GM13976 (cell line): Measurements from ENCODE around the gene ZNF8.
"Not testable (repeated sequence)": the region's sequence is repeated elsewhere in the genome, so short reads cannot be mapped to it uniquely, and the experiment has no call there.

Experiments
- DNase-seq: peaks from one replicate; pipeline ENCODE4 v3.0.0; 2012; ENCODE audit warnings: low spot score
- in situ Hi-C: fragments of 300-500 bp; cut with MboI; formaldehyde crosslinking; loops from one replicate; pipeline ENCODE4 v1.12.0; 2022; ENCODE audit warnings: low sequenced_read_pairs, mixed read lengths, inconsistent platforms; ENCODE audit not compliant: unreplicated experiment
- TF ChIP-seq, protein P1 (sequence below): IDR thresholded peaks from 2 replicates; pipeline ENCODE4 v1.5.1; 2012; ENCODE audit warnings: borderline replicate concordance, mild to moderate bottlenecking; ENCODE audit not compliant: insufficient read depth; ENCODE audit errors: extremely low read depth, missing control alignments, control extremely low read depth

The ZNF8 gene

DNA sequence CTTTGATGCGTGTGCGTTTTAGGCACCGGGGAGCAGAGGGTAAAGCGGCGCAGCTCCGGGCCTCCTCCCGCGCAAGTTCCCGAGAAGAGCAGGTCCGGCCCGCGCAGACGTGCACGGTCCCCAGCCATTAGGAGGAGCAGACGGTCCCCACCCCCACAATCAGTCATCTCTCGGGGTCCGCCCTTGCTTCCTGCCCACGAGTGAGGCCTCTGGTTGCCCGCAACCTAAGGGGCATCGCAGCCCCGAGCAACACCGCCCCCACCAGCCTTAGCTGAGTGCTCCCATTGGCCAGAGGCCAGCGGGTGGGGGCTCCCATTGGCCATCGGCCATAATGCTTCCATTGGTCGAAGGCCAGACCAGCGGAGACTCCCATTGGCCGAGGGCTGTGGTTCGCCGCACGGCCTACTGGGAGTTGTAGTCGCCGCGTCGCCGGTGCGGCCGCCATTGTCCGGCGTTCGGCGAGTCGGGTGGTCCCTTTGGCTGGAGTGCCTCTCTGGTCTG, at the start of gene ZNF8:
ZNF8 (plus strand) TSS at position 415 of the 501 bp plus-strand sequence. CDS start 127 bp downstream, outside the sequence.
- in situ Hi-C loops = no loop called here
- TF ChIP-seq, protein P1, sequence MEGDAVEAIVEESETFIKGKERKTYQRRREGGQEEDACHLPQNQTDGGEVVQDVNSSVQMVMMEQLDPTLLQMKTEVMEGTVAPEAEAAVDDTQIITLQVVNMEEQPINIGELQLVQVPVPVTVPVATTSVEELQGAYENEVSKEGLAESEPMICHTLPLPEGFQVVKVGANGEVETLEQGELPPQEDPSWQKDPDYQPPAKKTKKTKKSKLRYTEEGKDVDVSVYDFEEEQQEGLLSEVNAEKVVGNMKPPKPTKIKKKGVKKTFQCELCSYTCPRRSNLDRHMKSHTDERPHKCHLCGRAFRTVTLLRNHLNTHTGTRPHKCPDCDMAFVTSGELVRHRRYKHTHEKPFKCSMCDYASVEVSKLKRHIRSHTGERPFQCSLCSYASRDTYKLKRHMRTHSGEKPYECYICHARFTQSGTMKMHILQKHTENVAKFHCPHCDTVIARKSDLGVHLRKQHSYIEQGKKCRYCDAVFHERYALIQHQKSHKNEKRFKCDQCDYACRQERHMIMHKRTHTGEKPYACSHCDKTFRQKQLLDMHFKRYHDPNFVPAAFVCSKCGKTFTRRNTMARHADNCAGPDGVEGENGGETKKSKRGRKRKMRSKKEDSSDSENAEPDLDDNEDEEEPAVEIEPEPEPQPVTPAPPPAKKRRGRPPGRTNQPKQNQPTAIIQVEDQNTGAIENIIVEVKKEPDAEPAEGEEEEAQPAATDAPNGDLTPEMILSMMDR = no peak
- peak; percentile 100 for DNase-seq

DNA sequence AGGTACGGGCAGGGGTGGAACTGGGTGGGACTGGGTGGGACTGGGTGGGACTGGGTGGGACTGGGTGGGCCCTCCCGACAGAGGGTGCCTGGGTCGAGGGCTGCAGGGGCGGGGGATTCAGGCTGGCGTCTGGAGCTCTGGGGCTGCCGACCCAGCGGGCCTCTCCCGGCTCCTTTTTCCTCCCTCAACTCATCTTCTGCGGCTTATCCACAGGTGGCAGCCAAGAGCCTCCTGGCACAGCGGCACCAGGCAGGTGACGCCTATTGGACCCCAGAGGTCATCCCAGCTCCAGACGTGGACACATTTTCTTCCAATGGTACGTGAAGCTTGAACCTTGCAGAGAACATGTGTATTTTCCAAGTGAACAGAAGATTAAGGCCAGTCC, 49.5 kb upstream of the ZNF8 start:
- in situ Hi-C loops = no loop called here
- no peak for DNase-seq
- TF ChIP-seq, protein P1 = peak; percentile 33

DNA sequence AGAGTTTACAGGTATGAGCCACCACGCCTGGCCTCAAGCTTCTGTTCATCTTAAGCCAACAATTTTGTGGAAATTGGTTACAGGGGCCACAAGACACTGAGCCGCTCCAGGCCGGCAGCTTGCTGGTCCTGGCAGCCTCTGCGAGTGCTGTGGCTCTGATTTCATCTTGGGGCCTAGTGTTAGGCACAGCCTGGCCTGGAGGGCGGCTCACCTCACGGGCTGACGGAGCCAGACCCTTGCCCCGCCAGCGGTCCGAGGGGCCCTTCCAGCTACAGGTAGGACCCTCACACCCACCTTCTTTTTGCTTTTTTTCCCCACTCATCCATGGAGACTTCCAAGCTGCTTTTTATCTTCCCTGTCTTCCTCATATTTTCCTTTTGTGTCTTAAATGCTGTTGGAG, 41.4 kb upstream of the ZNF8 start:
- TF ChIP-seq, protein P1 = no peak
- in situ Hi-C loops = no loop called here
- DNase-seq = no peak

DNA sequence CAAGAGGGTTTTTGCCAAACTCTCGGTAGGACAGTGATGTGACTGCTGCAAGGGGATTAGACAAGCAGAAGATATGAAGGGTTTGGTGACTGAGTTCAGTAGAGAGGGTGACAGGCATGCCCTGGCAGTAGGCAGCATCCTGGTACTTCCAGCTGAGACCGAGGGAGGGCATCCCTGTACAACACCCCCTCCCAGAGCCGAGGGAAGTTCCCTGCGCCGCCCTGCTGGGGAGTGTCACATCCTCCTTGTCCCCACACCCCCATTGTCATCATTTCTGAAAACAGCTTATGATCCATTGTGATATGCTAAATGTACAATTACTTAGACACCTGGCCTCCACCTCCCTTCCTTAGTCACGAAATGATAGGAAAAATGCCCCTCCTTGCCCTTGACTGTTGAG, 35.4 kb upstream of the ZNF8 start:
- no peak for DNase-seq
- in situ Hi-C loops = no loop called here
- TF ChIP-seq, protein P1 = no peak

DNA sequence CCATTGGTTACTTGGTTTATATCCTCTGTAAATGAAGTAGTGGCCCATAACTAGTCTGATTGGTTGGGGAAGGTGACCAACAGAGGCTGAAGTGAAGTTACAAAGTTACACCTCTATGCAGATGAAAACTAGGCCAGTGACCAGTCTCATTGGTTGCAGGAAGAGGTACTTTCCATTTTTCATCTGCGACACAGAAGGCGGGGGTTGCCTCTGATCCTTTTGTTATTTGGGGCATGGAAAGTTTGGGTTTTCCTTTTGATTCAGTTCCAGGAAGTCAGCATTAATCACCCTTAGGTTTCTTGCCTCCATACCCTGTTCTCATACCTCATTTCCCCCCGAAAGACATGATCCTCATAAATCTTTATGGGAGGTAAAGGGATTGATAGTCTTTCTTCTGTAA, 29.9 kb upstream of the ZNF8 start:
- TF ChIP-seq, protein P1 = no peak
- in situ Hi-C loops = no loop called here

DNA sequence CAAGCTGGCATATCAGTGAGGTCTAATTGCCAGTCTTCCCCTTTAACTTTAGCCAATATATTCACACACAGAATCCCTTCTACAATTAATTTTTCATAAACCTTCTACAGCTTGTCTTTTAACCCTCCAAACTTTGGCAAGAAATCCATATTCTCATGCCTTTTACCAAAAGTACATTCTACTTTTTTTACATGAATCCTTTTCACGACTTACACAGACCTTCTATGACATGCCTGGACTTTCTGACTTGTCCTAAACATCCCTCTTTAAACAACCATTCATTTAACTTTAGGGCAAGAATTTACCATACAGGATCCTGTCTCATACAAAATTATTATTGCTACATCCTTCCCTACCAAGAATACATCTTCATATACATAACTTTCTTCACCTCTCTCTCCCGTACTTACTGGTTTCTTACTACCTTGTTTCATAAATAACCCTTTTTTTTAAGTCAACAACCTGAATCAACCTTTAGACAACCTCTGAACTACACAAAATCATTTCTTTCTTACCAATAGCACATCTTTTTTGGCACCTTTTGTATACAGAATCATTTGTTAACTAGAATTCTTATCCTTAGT, 26.6 kb upstream of the ZNF8 start:
- TF ChIP-seq, protein P1 = no peak
- no peak for DNase-seq
- in situ Hi-C loops = no loop called here

More for the DNA sequence above, 29.9 kb upstream of the ZNF8 start:
- DNase-seq = no peak

DNA sequence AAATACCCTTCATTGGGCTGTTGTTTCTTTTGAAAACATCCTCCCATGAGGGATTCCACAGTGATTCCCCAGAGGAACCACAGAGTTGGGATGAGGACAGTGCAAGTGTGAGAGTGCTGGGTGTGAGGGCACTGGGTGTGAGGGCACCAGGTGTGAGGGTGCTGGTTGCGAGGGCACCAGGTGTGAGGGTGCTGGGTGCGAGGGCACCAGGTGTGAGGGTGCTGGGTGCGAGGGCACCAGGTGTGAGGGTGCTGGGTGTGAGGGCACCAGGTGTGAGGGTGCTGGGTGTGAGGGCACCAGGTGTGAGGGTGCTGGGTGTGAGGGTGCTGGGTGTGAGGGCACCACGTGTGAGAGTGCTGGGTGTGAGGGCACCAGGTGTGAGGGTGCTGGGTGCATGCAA, 20.5 kb upstream of the ZNF8 start:
- DNase-seq, in situ Hi-C loops: not testable (repeated sequence)
